Osteocyte (in vitro differentiated cells): Measurements from ENCODE around the gene HIBCH. TPM values are rescaled to one million over a fixed set of nuclear protein-coding genes. Genes with fewer than 3 reads are reported as not detected.

Experiments
- DNase-seq: peaks from one replicate; pipeline ENCODE4 v3.0.0; 2021; ENCODE audit warnings: mixed read lengths; ENCODE audit not compliant: unreplicated experiment; ENCODE audit errors: extremely low spot score
- H3K27ac Mint-ChIP-seq: one replicate; pipeline ENCODE4 v1.8.0; 2021; ENCODE audit warnings: mild to moderate bottlenecking, mixed read lengths; ENCODE audit not compliant: unreplicated experiment
- H3K27me3 Mint-ChIP-seq: one replicate; pipeline ENCODE4 v1.8.0; 2021; ENCODE audit warnings: mixed read lengths; ENCODE audit not compliant: unreplicated experiment
- H3K36me3 Mint-ChIP-seq: one replicate; pipeline ENCODE4 v1.8.0; 2021; ENCODE audit warnings: mixed read lengths; ENCODE audit not compliant: unreplicated experiment
- H3K4me1 Mint-ChIP-seq: one replicate; pipeline ENCODE4 v1.8.0; 2021; ENCODE audit warnings: mixed read lengths; ENCODE audit not compliant: unreplicated experiment
- H3K4me3 Mint-ChIP-seq: one replicate; pipeline ENCODE4 v1.8.0; 2021; ENCODE audit warnings: mild to moderate bottlenecking, moderate library complexity, mixed read lengths; ENCODE audit not compliant: unreplicated experiment
- H3K9me3 Mint-ChIP-seq: one replicate; pipeline ENCODE4 v1.8.0; 2021; ENCODE audit warnings: mixed read lengths; ENCODE audit not compliant: unreplicated experiment
- CTCF ChIP-seq: fragments of 200-600 bp; sonication (generic); IDR thresholded peaks from 2 replicates; pipeline ENCODE4 v1.5.0; 2021; ENCODE audit warnings: antibody characterized with exemption, mild to moderate bottlenecking, moderate library complexity
- total RNA-seq: library from RNA; stranded (reverse); gene quantifications from 2 replicates; pipeline ENCODE4 v1.2.1, GENCODE V29; 2021

The HIBCH gene
- total RNA-seq, 1 donor from 2014 or later: 28.4 TPM

- Mint-ChIP-seq H3K27ac (no peak overlapping the region), H3K36me3 (peaks cover 8% of the 10 kb centered on the region), H3K9me3 (no peaks in the 10 kb centered on the region), H3K27me3 (no peaks in the 10 kb centered on the region), H3K4me1 (no peaks in the 10 kb centered on the region), H3K4me3 (no peak overlapping the region)
- TF ChIP-seq CTCF: no peak
- DNase-seq: no peak
Observed at GRCh38 chr2:190205657-190206056, 114.0 kb downstream of the HIBCH start.

GRCh38 chr2:190202604-190203003, 117.0 kb downstream of the HIBCH start:
- no peaks in the 10 kb centered on the region for H3K27me3 Mint-ChIP-seq
- H3K9me3 Mint-ChIP-seq: no peaks in the 10 kb centered on the region
- no peaks in the 10 kb centered on the region for H3K4me1 Mint-ChIP-seq
- H3K36me3 Mint-ChIP-seq: peaks cover 20% of the 10 kb centered on the region
- H3K27ac Mint-ChIP-seq: no peak overlapping the region
- TF ChIP-seq CTCF: no peak
- no peak overlapping the region for H3K4me3 Mint-ChIP-seq
- no peak for DNase-seq

- Mint-ChIP-seq H3K27me3 (no peaks in the 10 kb centered on the region), H3K9me3 (no peaks in the 10 kb centered on the region), H3K27ac (no peak overlapping the region), H3K4me1 (no peaks in the 10 kb centered on the region), H3K4me3 (no peak overlapping the region), H3K36me3 (peaks cover 20% of the 10 kb centered on the region)
- DNase-seq: no peak
- no peak for TF ChIP-seq CTCF
Observed at GRCh38 chr2:190202018-190202417, 117.6 kb downstream of the HIBCH start.

- H3K4me3 Mint-ChIP-seq: no peak overlapping the region
Observed at GRCh38 chr2:190200603-190201002, 119.0 kb downstream of the HIBCH start.

GRCh38 chr2:190199530-190199929, 120.1 kb downstream of the HIBCH start:
- Mint-ChIP-seq H3K4me3 (no peak overlapping the region), H3K27me3 (no peaks in the 10 kb centered on the region), H3K27ac (no peak overlapping the region), H3K36me3 (peaks cover 25% of the 10 kb centered on the region), H3K9me3 (no peaks in the 10 kb centered on the region), H3K4me1 (no peaks in the 10 kb centered on the region)
- no peak for TF ChIP-seq CTCF
- DNase-seq: no peak

More at GRCh38 chr2:190200603-190201002, 119.0 kb downstream of the HIBCH start:
- Mint-ChIP-seq H3K27ac (no peak overlapping the region), H3K4me1 (no peaks in the 10 kb centered on the region), H3K36me3 (peaks cover 20% of the 10 kb centered on the region), H3K27me3 (no peaks in the 10 kb centered on the region), H3K9me3 (no peaks in the 10 kb centered on the region)
- DNase-seq: no peak
- no peak for TF ChIP-seq CTCF
